Activated CD8-positive, alpha-beta T cell treated with anti-CD3 and anti-CD28 coated beads for 36 hours (primary cell): ENCODE data around the gene C5orf15. TPM values are rescaled to one million over a fixed set of nuclear protein-coding genes. Genes with fewer than 3 reads are reported as not detected.
A peak's percentile ranks its signal among the peaks of the same experiment; 100 is the strongest.

Experiments
- ATAC-seq: fragments of 200-7000 bp; cut with Tn5 transposase; one replicate; pipeline ENCODE4 v1.10.0; 2021; ENCODE audit warnings: mild to moderate bottlenecking, moderate library complexity
- CTCF ChIA-PET: fragments of 350-600 bp; sonication (Branson Sonifier 250); formaldehyde crosslinking; loops from one replicate; lab custom pipeline; 2021; ENCODE audit warnings: antibody characterized with exemption; lab: Charles Lee
- POLR2A ChIA-PET: fragments of 350-600 bp; sonication (Branson Sonifier 250); formaldehyde crosslinking; loops from one replicate; lab custom pipeline; 2021; ENCODE audit warnings: antibody characterized with exemption; lab: Charles Lee
- DNase-seq: peaks from one replicate; pipeline ENCODE4 v3.0.0-alpha.2; 2020
- H3K27ac Mint-ChIP-seq: one replicate; pipeline ENCODE4 v1.8.0; 2021; ENCODE audit warnings: mild to moderate bottlenecking, mixed read lengths
- H3K27me3 Mint-ChIP-seq: one replicate; pipeline ENCODE4 v1.8.0; 2021; ENCODE audit warnings: mixed read lengths
- H3K36me3 Mint-ChIP-seq: one replicate; pipeline ENCODE4 v1.8.0; 2021; ENCODE audit warnings: low read depth, mixed read lengths
- H3K4me1 Mint-ChIP-seq: one replicate; pipeline ENCODE4 v1.8.0; 2021; ENCODE audit warnings: low read depth, mixed read lengths
- H3K4me3 Mint-ChIP-seq: one replicate; pipeline ENCODE4 v1.8.0; 2021; ENCODE audit warnings: mild to moderate bottlenecking, moderate library complexity, mixed read lengths
- H3K9me3 Mint-ChIP-seq: one replicate; pipeline ENCODE4 v1.8.0; 2021; ENCODE audit warnings: mixed read lengths
- intact Hi-C: fragments of 100-400 bp; cut with micrococcal nuclease; formaldehyde crosslinking; loops from one replicate; pipeline ENCODE4 v1.10.0; 2022
- total RNA-seq, 2 experiments: library from RNA; stranded (reverse); gene quantifications; one replicate each; pipeline ENCODE4 v1.2.3, GENCODE V29; 2021
- TF ChIP-seq, protein P1 (sequence below): fragments of 200-600 bp; IDR thresholded peaks from one replicate; pipeline ENCODE4 v1.8.0; 2022; ENCODE audit warnings: antibody characterized with exemption, mild to moderate bottlenecking

The C5orf15 gene
- total RNA-seq, 2 experiments from 2014 or later, result 27.4 to 30.8 TPM

DNA sequence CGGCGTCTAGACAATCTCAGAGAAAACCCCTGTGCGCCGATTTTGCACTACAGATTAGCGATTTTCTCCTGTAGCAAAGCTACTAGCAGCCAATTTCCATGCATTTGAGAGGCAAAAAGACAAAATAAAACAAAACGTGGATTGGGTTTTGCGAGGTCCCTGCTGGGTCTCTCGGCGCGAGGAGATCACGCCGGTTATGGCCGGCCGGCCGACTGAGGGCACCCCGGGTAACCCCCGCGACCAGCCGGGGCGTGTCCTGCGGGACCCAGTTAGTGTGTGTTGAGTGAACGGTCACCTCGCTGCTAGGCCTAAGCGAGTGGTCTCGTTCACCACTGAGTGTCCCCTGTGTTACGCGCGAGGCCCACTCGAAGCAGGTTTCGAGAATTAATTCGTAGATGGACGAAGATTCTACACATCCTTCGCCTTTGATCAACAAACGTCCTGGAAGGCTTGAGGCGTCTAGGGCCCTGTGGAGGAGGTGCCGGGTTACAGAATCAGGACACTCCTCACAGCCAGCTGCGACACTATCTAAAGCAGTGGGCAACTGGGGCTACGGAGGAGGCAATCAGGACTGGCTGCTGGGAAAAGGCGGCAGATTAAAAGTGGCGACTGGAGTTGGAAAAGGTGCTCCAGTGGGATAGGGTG lies 37.1 kb upstream of the C5orf15 start:
- DNase-seq, result no peak
- intact Hi-C loops, result no loop called here
- Mint-ChIP-seq H3K9me3 (no peaks in the 10 kb centered on the region), H3K4me1 (peaks cover 32% of the 10 kb centered on the region), H3K4me3 (peak overlapping the region; percentile 89), H3K27ac (peak overlapping the region; percentile 92), H3K27me3 (no peaks in the 10 kb centered on the region), H3K36me3 (peaks cover 35% of the 10 kb centered on the region)
- TF ChIP-seq, protein P1, sequence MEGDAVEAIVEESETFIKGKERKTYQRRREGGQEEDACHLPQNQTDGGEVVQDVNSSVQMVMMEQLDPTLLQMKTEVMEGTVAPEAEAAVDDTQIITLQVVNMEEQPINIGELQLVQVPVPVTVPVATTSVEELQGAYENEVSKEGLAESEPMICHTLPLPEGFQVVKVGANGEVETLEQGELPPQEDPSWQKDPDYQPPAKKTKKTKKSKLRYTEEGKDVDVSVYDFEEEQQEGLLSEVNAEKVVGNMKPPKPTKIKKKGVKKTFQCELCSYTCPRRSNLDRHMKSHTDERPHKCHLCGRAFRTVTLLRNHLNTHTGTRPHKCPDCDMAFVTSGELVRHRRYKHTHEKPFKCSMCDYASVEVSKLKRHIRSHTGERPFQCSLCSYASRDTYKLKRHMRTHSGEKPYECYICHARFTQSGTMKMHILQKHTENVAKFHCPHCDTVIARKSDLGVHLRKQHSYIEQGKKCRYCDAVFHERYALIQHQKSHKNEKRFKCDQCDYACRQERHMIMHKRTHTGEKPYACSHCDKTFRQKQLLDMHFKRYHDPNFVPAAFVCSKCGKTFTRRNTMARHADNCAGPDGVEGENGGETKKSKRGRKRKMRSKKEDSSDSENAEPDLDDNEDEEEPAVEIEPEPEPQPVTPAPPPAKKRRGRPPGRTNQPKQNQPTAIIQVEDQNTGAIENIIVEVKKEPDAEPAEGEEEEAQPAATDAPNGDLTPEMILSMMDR, result no peak
- POLR2A ChIA-PET, result interaction anchor here (0.8 to 3.4 kb wide), 19 partner anchors 8 to 643 kb away, joined by 3 to 23 read pairs (median 5); partner anchors contain the start of genes C5orf15, SEC24A, SKP1 and TCF7
- ATAC-seq, result no peak
- CTCF ChIA-PET, result interaction anchor here (1.0 to 3.2 kb wide), 5 partner anchors 9 to 178 kb away, joined by 4 to 19 read pairs (median 4); no protein-coding TSS in a partner anchor

GRCh38 chr5:134004626-134005416 lies 36.4 kb upstream of the C5orf15 start, which contains the start of gene VDAC1:
Gene VDAC1, minus strand, starts transcription at chr5:134004975. Its CDS starts 11,963 bp downstream, at chr5:133993012.
- ChIA-PET POLR2A (interaction anchor here (0.6 to 3.4 kb wide), 34 partner anchors 9 to 682 kb away, joined by 3 to 23 read pairs (median 5); partner anchors contain the start of genes C5orf15, PPP2CA, SEC24A and SKP1), CTCF (interaction anchor here (1.0 to 3.2 kb wide), 5 partner anchors 8 to 179 kb away, joined by 4 to 19 read pairs (median 4); no protein-coding TSS in a partner anchor)
- peaks cover 38% of the 10 kb centered on the region for H3K4me1 Mint-ChIP-seq
- H3K27me3 Mint-ChIP-seq, result no peaks in the 10 kb centered on the region
- TF ChIP-seq, protein P1, result no peak
- intact Hi-C loops, result no loop called here
- DNase-seq (peak; percentile 89), ATAC-seq (peak; percentile 85)
- peaks cover 40% of the 10 kb centered on the region for H3K36me3 Mint-ChIP-seq
- H3K4me3 Mint-ChIP-seq, result peak within 1 kb of the TSS; percentile 95
- peak within 1 kb of the TSS; percentile 99 for H3K27ac Mint-ChIP-seq
- H3K9me3 Mint-ChIP-seq, result no peaks in the 10 kb centered on the region

GRCh38 chr5:134003817-134004625 lies 35.6 kb upstream of the C5orf15 start:
- CTCF ChIA-PET, result interaction anchor here (0.9 to 3.2 kb wide), 8 partner anchors 11 to 180 kb away, joined by 3 to 19 read pairs (median 4); no protein-coding TSS in a partner anchor
- peak; percentile 9 for ATAC-seq
- Mint-ChIP-seq H3K27ac (peak overlapping the region; percentile 99), H3K4me1 (peaks cover 46% of the 10 kb centered on the region), H3K27me3 (no peaks in the 10 kb centered on the region), H3K4me3 (peak overlapping the region; percentile 95), H3K36me3 (peaks cover 40% of the 10 kb centered on the region), H3K9me3 (no peaks in the 10 kb centered on the region)
- POLR2A ChIA-PET, result interaction anchor here (0.6 to 3.4 kb wide), 39 partner anchors 9 to 1862 kb away, joined by 3 to 23 read pairs (median 5); partner anchors contain the start of genes C5orf15, PPP2CA and SKP1
- intact Hi-C loops, result no loop called here
- TF ChIP-seq, protein P1, result no peak
- peak; percentile 64 for DNase-seq

DNA sequence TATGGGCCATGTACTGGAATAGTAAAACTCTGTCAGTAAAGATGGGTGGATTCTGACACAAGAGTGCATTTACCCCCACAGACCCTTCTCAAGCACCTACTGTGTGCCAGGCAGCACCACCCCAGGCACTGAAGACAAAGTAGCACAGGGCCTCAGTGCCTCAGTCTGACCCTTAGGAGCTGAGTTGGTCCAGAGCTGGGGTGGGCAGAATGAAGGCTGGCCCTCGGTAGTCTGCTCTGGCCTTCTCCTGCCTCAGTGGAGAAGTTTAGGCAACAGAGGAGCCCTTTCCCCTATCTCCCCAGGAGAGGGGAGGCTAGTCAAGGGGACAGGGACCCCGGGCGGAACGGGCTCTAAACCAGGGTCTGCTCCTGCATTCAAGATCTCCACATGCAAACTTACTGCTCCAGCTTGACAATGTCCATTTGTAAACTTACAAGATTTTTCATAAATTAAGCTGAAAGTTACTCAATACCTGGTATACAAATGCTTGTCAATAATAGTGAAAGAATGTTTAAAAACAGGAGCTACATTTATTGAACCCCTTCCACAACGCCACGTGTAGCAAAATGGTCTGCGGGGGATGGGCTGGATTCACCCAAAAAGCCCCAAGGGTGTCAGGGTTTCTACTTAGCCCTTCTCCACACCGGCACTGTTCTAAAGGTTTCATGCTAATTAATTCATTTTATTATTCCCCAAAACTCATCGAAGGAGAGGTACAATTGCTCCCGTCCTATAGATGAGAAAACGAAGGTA lies 34.8 kb upstream of the C5orf15 start:
- peak; percentile 63 for DNase-seq
- intact Hi-C loops, result no loop called here
- no peaks in the 10 kb centered on the region for H3K27me3 Mint-ChIP-seq
- ChIA-PET CTCF (interaction anchor here (0.9 to 3.2 kb wide), 6 partner anchors 10 to 153 kb away, joined by 3 to 19 read pairs (median 4); no protein-coding TSS in a partner anchor), POLR2A (interaction anchor here (0.6 to 3.4 kb wide), 27 partner anchors 8 to 1861 kb away, joined by 3 to 23 read pairs (median 6); partner anchors contain the start of genes C5orf15, PPP2CA and SKP1)
- H3K9me3 Mint-ChIP-seq, result no peaks in the 10 kb centered on the region
- H3K4me1 Mint-ChIP-seq, result peaks cover 50% of the 10 kb centered on the region
- no peak for ATAC-seq
- H3K27ac Mint-ChIP-seq, result peak overlapping the region; percentile 99
- TF ChIP-seq, protein P1, result no peak
- H3K4me3 Mint-ChIP-seq, result peak overlapping the region; percentile 95
- H3K36me3 Mint-ChIP-seq, result peaks cover 40% of the 10 kb centered on the region
